ENCODE data around the gene SPPL2C. TPM values are rescaled to one million over a fixed set of nuclear protein-coding genes. Genes with fewer than 3 reads are reported as not detected.

Gene SPPL2C
- total RNA-seq, 1 donor, result not detected

- peak; percentile 4 for DNase-seq (ENCODE audit: low read depth)
- TF ChIP-seq, protein P1, sequence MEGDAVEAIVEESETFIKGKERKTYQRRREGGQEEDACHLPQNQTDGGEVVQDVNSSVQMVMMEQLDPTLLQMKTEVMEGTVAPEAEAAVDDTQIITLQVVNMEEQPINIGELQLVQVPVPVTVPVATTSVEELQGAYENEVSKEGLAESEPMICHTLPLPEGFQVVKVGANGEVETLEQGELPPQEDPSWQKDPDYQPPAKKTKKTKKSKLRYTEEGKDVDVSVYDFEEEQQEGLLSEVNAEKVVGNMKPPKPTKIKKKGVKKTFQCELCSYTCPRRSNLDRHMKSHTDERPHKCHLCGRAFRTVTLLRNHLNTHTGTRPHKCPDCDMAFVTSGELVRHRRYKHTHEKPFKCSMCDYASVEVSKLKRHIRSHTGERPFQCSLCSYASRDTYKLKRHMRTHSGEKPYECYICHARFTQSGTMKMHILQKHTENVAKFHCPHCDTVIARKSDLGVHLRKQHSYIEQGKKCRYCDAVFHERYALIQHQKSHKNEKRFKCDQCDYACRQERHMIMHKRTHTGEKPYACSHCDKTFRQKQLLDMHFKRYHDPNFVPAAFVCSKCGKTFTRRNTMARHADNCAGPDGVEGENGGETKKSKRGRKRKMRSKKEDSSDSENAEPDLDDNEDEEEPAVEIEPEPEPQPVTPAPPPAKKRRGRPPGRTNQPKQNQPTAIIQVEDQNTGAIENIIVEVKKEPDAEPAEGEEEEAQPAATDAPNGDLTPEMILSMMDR (IDR thresholded peaks at IDR 0.05; ENCODE audit: insufficient read depth, low read length), result no peak
- H3K4me3 ChIP-seq (ENCODE audit: low read depth, low read length), result no peak overlapping the region
Observed at GRCh38 chr17:45895969-45896785, 51.5 kb downstream of the SPPL2C start.

Other genes starting within 250 kb of the SPPL2C start
- gene CRHR1, start 60.6 kb upstream of the SPPL2C start, total RNA-seq (ENCODE audit: low replicate concordance), result not detected in 2 replicates
- 0.54 and 1.9 TPM in 2 replicates for gene MAPT, start 49.7 kb downstream of the SPPL2C start, total RNA-seq (ENCODE audit: low replicate concordance)
- not detected in 2 replicates for gene STH, start 154.4 kb downstream of the SPPL2C start, total RNA-seq (ENCODE audit: low replicate concordance)